Activated naive CD4-positive, alpha-beta T cell treated with anti-CD3 and anti-CD28 coated beads for 36 hours (primary cell): ENCODE measurements around the gene AFAP1L1. TPM values are rescaled to one million over a fixed set of nuclear protein-coding genes. Genes with fewer than 3 reads are reported as not detected.
A peak's percentile ranks its signal among the peaks of the same experiment; 100 is the strongest.

ENCODE experiments used
- CTCF ChIA-PET: fragments of 350-600 bp; sonication (Branson Sonifier 250); formaldehyde crosslinking; loops from one replicate; lab custom pipeline; 2021; ENCODE audit warnings: antibody characterized with exemption; lab: Charles Lee
- DNase-seq: peaks from one replicate; pipeline ENCODE4 v3.0.0-alpha.2; 2020
- H3K27ac Mint-ChIP-seq: one replicate; pipeline ENCODE4 v1.8.0; 2021; ENCODE audit warnings: mild to moderate bottlenecking, mixed read lengths
- H3K27me3 Mint-ChIP-seq: one replicate; pipeline ENCODE4 v1.8.0; 2021; ENCODE audit warnings: low read depth, mixed read lengths
- H3K36me3 Mint-ChIP-seq: one replicate; pipeline ENCODE4 v1.8.0; 2021; ENCODE audit warnings: low read depth, mixed read lengths
- H3K4me1 Mint-ChIP-seq: one replicate; pipeline ENCODE4 v1.8.0; 2021; ENCODE audit warnings: low read depth, mixed read lengths
- H3K4me3 Mint-ChIP-seq: one replicate; pipeline ENCODE4 v1.8.0; 2021; ENCODE audit warnings: mild to moderate bottlenecking, moderate library complexity, mixed read lengths
- H3K9me3 Mint-ChIP-seq: one replicate; pipeline ENCODE4 v1.8.0; 2021; ENCODE audit warnings: mixed read lengths
- intact Hi-C: fragments of 100-400 bp; cut with micrococcal nuclease; formaldehyde crosslinking; loops from one replicate; pipeline ENCODE4 v1.15.1; 2023
- total RNA-seq, 2 experiments: library from RNA; stranded (reverse); gene quantifications; one replicate each; pipeline ENCODE4 v1.2.3, GENCODE V29; 2021

AFAP1L1 gene
- total RNA-seq, 2 experiments from 2014 or later = 0.07 TPM; not detected in 1

GRCh38 chr5:149379818-149380374 is 108.2 kb downstream of the AFAP1L1 start:
- DNase-seq = no peak
- intact Hi-C loops = no loop called here
- Mint-ChIP-seq H3K4me3 (no peak overlapping the region), H3K9me3 (no peaks in the 10 kb centered on the region), H3K36me3 (no peaks in the 10 kb centered on the region), H3K27me3 (no peaks in the 10 kb centered on the region), H3K27ac (no peak overlapping the region), H3K4me1 (no peaks in the 10 kb centered on the region)
- CTCF ChIA-PET = interaction anchor here (0.6 to 7.5 kb wide), 10 partner anchors 9 to 185 kb away, joined by 3 to 80 read pairs (median 4); no protein-coding TSS in a partner anchor

- Mint-ChIP-seq H3K27ac (no peak overlapping the region), H3K9me3 (no peaks in the 10 kb centered on the region), H3K4me1 (no peaks in the 10 kb centered on the region), H3K27me3 (no peaks in the 10 kb centered on the region), H3K4me3 (no peak overlapping the region), H3K36me3 (no peaks in the 10 kb centered on the region)
- intact Hi-C loops = no loop called here
- CTCF ChIA-PET = interaction anchor here (0.7 to 7.5 kb wide), 22 partner anchors 8 to 218 kb away, joined by 3 to 80 read pairs (median 5); no protein-coding TSS in a partner anchor
- no peak for DNase-seq
Measured at GRCh38 chr5:149380466-149381121, 108.9 kb downstream of the AFAP1L1 start.

GRCh38 chr5:149381261-149381985 is 109.8 kb downstream of the AFAP1L1 start:
- Mint-ChIP-seq H3K36me3 (no peaks in the 10 kb centered on the region), H3K4me3 (no peak overlapping the region), H3K27ac (no peak overlapping the region), H3K9me3 (no peaks in the 10 kb centered on the region), H3K4me1 (no peaks in the 10 kb centered on the region), H3K27me3 (no peaks in the 10 kb centered on the region)
- intact Hi-C loops = no loop called here
- no peak for DNase-seq
- CTCF ChIA-PET = interaction anchor here (0.6 to 7.5 kb wide), 31 partner anchors 10 to 264 kb away, joined by 3 to 80 read pairs (median 4); partner anchors contain the start of genes ARHGEF37, GRPEL2 and PCYOX1L

- H3K36me3 Mint-ChIP-seq = no peaks in the 10 kb centered on the region
- CTCF ChIA-PET = interaction anchor here (0.6 to 7.5 kb wide), 32 partner anchors 9 to 264 kb away, joined by 3 to 80 read pairs (median 4); partner anchors contain the start of genes ARHGEF37, GRPEL2 and PCYOX1L
- no peak overlapping the region for H3K27ac Mint-ChIP-seq
Measured at GRCh38 chr5:149381986-149382338, 110.3 kb downstream of the AFAP1L1 start.

GRCh38 chr5:149382517-149383220 is 111.0 kb downstream of the AFAP1L1 start:
- H3K36me3 Mint-ChIP-seq = no peaks in the 10 kb centered on the region
- CTCF ChIA-PET = interaction anchor here (0.6 to 7.5 kb wide), 26 partner anchors 8 to 263 kb away, joined by 3 to 80 read pairs (median 5); partner anchors contain the start of genes ARHGEF37 and PCYOX1L
- intact Hi-C loops = loop anchor here (1.0 kb wide), 3 partner anchors 52 to 236 kb away; no protein-coding TSS in a partner anchor
- H3K27me3 Mint-ChIP-seq = no peaks in the 10 kb centered on the region
- no peak overlapping the region for H3K4me3 Mint-ChIP-seq
- H3K4me1 Mint-ChIP-seq = no peaks in the 10 kb centered on the region
- no peaks in the 10 kb centered on the region for H3K9me3 Mint-ChIP-seq
- no peak overlapping the region for H3K27ac Mint-ChIP-seq
- no peak for DNase-seq

More at GRCh38 chr5:149381986-149382338, 110.3 kb downstream of the AFAP1L1 start:
- no peaks in the 10 kb centered on the region for H3K27me3 Mint-ChIP-seq
- DNase-seq = peak; percentile 87
- no peak overlapping the region for H3K4me3 Mint-ChIP-seq
- no peaks in the 10 kb centered on the region for H3K9me3 Mint-ChIP-seq
- intact Hi-C loops = loop anchor here (1.0 kb wide), 3 partner anchors 52 to 236 kb away; no protein-coding TSS in a partner anchor
- H3K4me1 Mint-ChIP-seq = no peaks in the 10 kb centered on the region

- H3K36me3 Mint-ChIP-seq = no peaks in the 10 kb centered on the region
- no peaks in the 10 kb centered on the region for H3K9me3 Mint-ChIP-seq
- H3K4me1 Mint-ChIP-seq = no peaks in the 10 kb centered on the region
- H3K27me3 Mint-ChIP-seq = no peaks in the 10 kb centered on the region
- CTCF ChIA-PET = interaction anchor here (0.6 to 7.5 kb wide), 10 partner anchors 13 to 235 kb away, joined by 3 to 80 read pairs (median 10); no protein-coding TSS in a partner anchor
- intact Hi-C loops = no loop called here
- H3K4me3 Mint-ChIP-seq = no peak overlapping the region
- DNase-seq = no peak
- H3K27ac Mint-ChIP-seq = no peak overlapping the region
Measured at GRCh38 chr5:149383399-149383798, 111.7 kb downstream of the AFAP1L1 start.

GRCh38 chr5:149386166-149386565 is 114.5 kb downstream of the AFAP1L1 start:
- CTCF ChIA-PET = interaction anchor here (0.8 to 3.8 kb wide), 10 partner anchors 10 to 179 kb away, joined by 3 to 18 read pairs (median 4); no protein-coding TSS in a partner anchor
- H3K4me1 Mint-ChIP-seq = peaks cover 4% of the 10 kb centered on the region
- DNase-seq = no peak
- no peak overlapping the region for H3K27ac Mint-ChIP-seq
- H3K9me3 Mint-ChIP-seq = no peaks in the 10 kb centered on the region
- no peak overlapping the region for H3K4me3 Mint-ChIP-seq
- intact Hi-C loops = no loop called here
- no peaks in the 10 kb centered on the region for H3K36me3 Mint-ChIP-seq
- no peaks in the 10 kb centered on the region for H3K27me3 Mint-ChIP-seq

GRCh38 chr5:149387081-149387631 is 115.5 kb downstream of the AFAP1L1 start:
- H3K27me3 Mint-ChIP-seq = no peaks in the 10 kb centered on the region

GRCh38 chr5:149387982-149388381 is 116.3 kb downstream of the AFAP1L1 start:
- CTCF ChIA-PET = interaction anchor here (1.5 to 1.7 kb wide), 2 partner anchors 16 kb away, joined by 4 to 5 read pairs; no protein-coding TSS in a partner anchor
- Mint-ChIP-seq H3K27me3 (no peaks in the 10 kb centered on the region), H3K4me1 (peaks cover 4% of the 10 kb centered on the region), H3K27ac (no peak overlapping the region), H3K36me3 (no peaks in the 10 kb centered on the region), H3K9me3 (no peaks in the 10 kb centered on the region), H3K4me3 (no peak overlapping the region)
- DNase-seq = no peak
- intact Hi-C loops = no loop called here

More at GRCh38 chr5:149387081-149387631, 115.5 kb downstream of the AFAP1L1 start:
- Mint-ChIP-seq H3K4me1 (peaks cover 4% of the 10 kb centered on the region), H3K9me3 (no peaks in the 10 kb centered on the region), H3K27ac (no peak overlapping the region), H3K36me3 (no peaks in the 10 kb centered on the region), H3K4me3 (no peak overlapping the region)
- intact Hi-C loops = no loop called here
- DNase-seq = no peak
- CTCF ChIA-PET = interaction anchor here (0.9 to 3.8 kb wide), 7 partner anchors 11 to 178 kb away, joined by 3 to 18 read pairs (median 5); no protein-coding TSS in a partner anchor

GRCh38 chr5:149388498-149389190 is 117.0 kb downstream of the AFAP1L1 start:
- Mint-ChIP-seq H3K4me1 (peaks cover 4% of the 10 kb centered on the region), H3K36me3 (no peaks in the 10 kb centered on the region), H3K27ac (no peak overlapping the region), H3K9me3 (no peaks in the 10 kb centered on the region), H3K27me3 (no peaks in the 10 kb centered on the region), H3K4me3 (no peak overlapping the region)
- DNase-seq = no peak
- CTCF ChIA-PET = interaction anchor here (0.6 to 1.7 kb wide), 5 partner anchors 9 to 813 kb away, joined by 3 to 4 read pairs (median 4); no protein-coding TSS in a partner anchor
- intact Hi-C loops = no loop called here
